ENCODE data around the gene TTC23L. TPM values are rescaled to one million over a fixed set of nuclear protein-coding genes. Genes with fewer than 3 reads are reported as not detected.

The TTC23L gene, protein sequence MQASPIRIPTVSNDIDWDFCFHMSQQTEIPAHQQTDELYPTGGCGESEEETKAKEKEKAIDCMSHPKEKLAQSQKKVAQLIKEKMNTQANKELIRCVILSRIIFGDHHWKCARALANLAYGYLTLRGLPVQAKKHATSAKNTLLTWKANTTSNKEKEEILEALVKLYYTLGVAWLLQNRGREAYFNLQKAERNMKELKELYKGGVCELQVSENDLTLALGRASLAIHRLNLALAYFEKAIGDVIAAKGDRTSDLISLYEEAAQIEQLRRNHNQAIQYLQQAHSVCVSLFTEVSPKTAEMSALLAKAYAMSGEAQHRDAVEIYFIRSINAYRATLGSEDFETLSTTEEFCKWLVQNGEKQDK
- total RNA-seq (1 to 10 TPM in 3 of 7 donors, under 1 TPM in 4; 0.15 to 3.3 (median 0.92) TPM), polyA plus RNA-seq (under 1 TPM; 0.31 to 0.37 TPM)
- long read RNA-seq, donor 1, partial matches to known transcripts, result 1 of 2 reads
- long read RNA-seq, donor 1, other reads (novel, unspliced or antisense), result 1 of 2 reads
- long read RNA-seq, donor 2, partial matches to known transcripts, result 69 of 69 reads
- long read RNA-seq, donor 2, other reads (novel, unspliced or antisense), result 0 of 69 reads
- long read RNA-seq, donor 3, result 0 reads

DNA sequence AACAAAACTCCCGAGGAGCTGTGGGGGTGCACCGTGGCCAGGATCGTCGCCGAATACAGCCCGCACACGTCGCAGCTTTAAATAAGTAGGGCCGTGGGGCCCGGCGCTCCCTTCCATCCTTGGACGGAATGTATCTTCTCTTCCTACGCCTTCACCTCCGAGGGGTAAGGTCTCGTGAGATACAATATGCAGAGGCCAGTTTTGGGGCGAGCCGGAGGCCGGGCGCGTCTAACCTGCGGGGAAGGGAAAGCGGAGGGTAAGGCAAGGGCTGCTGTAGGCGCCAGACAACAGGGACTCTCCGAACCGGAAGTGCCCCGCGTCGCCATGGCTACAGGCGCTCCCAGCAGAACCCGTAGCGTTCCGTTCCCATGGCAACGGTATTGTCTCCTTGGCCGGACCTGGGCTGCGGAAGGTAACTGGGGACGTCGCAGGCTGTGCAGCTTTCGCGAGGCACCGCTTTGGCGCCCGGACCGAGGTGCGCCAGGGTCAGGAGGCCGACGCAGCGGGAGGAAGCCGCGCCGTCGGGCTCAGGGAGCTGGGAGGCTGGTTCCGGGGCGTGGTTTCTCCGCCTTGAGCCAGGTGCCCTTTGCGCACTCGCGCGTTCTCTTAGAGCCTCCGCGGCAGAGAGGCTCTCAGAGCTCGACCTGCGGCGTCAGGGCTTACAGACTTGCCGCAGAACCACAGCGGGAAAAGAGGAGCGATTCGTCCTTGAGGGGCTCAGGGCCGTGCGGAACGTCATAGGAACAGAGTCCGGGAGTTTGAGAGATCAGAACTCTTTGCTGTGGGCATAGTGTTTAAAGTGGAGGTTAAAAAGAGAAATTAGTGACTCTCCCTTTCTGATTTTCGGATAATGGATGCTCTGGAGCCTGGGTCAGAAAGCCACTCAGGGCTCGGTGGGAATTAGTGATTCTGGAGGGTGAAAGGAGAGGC lies at the start of gene TTC23L:
Gene TTC23L (plus strand): TSS at position 380 of the 930 bp plus-strand sequence. CDS start 1,508 bp downstream, outside the sequence.
- peaks cover 3% of the 10 kb centered on the region for H3K4me1 ChIP-seq (ENCODE audit: insufficient read depth)
- no peaks in the 10 kb centered on the region for H3K36me3 ChIP-seq
- TF ChIP-seq EP300 (IDR thresholded peaks at IDR 0.05) (no peak), POLR2A (IDR thresholded peaks at IDR 0.05) (peak; percentile 26)
- peak; percentile 88 to 92 (median 91) for DNase-seq
- H3K27me3 ChIP-seq, result no peaks in the 10 kb centered on the region
- WGBS, 3 donors, result 1 to 2% (median 1%) methylated on average over 70 to 73 of the region's 73 CpGs
- H3K27ac ChIP-seq, result no peak within 1 kb of the TSS
- peak within 1 kb of the TSS; percentile 75 for H3K4me3 ChIP-seq
- intact Hi-C loops (cut with DNase I), result loop anchor here in 2 of 4 donors (10.0 kb wide), 1 partner anchor 184 kb away; the partner anchor contains the start of gene RAI14 (in 2 of the 2)
- no peaks in the 10 kb centered on the region for H3K9me3 ChIP-seq

DNA sequence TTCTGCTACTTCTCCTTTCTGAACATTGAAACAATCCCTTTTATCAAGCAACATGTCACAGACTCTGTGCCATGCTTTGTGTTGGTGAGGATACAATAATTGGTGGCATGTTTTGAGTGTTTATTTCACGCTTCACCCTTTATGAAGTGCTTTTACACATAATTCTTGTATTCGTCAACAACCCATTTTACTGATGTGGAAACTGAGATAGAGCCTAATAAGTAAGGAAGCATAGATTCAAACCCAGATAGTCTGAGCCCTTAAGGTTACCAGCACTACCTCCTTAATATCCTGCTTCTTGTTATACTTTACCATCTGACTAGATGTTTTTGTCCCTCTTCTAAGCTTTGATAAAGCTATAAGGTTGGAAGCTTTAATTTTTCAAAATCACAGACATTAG lies 49.3 kb upstream of the TTC23L start:
- no peaks in the 10 kb centered on the region for H3K27me3 ChIP-seq
- 94 to 97% (median 97%) methylated on average over 2 of the region's 2 CpGs for WGBS, 3 donors
- intact Hi-C loops (cut with DNase I), result loop anchor here in 1 of 4 donors (5.0 kb wide), 1 partner anchor 373 kb away; no protein-coding TSS in a partner anchor

DNA sequence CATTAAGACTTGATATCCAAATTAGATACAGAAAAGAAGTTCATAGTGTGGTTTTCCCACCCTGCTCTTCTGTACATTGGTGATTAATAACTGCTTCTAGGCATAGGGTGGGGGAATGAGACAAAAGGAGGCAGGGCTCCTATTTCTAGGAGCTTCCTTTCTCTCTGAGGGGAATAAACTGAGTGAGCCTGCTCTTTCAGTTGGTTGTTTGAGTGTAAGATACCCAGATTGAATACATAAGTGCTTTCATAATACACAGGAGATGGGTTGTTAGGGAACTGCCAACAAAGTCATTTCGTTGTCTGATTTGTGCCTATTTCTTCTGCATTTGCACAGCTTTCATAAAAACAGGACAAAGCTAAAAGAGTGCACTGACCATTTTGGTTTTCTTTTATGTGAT lies 48.9 kb upstream of the TTC23L start:
- Histone ChIP-seq H3K4me3 (no peak overlapping the region), H3K9me3 (no peaks in the 10 kb centered on the region), H3K27ac (no peak overlapping the region), H3K4me1 (ENCODE audit: insufficient read depth) (peaks cover 3% of the 10 kb centered on the region), H3K36me3 (no peaks in the 10 kb centered on the region), H3K27me3 (no peaks in the 10 kb centered on the region)
- DNase-seq, result no peak
- 53 to 66% (median 59%) methylated on average over 1 of the region's 1 CpG for WGBS, 3 donors
- intact Hi-C loops (cut with DNase I), result no loop called here
- TF ChIP-seq POLR2A (IDR thresholded peaks at IDR 0.05), result no peak
- TF ChIP-seq, protein P1, sequence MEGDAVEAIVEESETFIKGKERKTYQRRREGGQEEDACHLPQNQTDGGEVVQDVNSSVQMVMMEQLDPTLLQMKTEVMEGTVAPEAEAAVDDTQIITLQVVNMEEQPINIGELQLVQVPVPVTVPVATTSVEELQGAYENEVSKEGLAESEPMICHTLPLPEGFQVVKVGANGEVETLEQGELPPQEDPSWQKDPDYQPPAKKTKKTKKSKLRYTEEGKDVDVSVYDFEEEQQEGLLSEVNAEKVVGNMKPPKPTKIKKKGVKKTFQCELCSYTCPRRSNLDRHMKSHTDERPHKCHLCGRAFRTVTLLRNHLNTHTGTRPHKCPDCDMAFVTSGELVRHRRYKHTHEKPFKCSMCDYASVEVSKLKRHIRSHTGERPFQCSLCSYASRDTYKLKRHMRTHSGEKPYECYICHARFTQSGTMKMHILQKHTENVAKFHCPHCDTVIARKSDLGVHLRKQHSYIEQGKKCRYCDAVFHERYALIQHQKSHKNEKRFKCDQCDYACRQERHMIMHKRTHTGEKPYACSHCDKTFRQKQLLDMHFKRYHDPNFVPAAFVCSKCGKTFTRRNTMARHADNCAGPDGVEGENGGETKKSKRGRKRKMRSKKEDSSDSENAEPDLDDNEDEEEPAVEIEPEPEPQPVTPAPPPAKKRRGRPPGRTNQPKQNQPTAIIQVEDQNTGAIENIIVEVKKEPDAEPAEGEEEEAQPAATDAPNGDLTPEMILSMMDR (IDR thresholded peaks at IDR 0.05), result no peak
- no peak for TF ChIP-seq EP300 (IDR thresholded peaks at IDR 0.05)

More for the DNA sequence above, 49.3 kb upstream of the TTC23L start:
- no peaks in the 10 kb centered on the region for H3K36me3 ChIP-seq
- H3K9me3 ChIP-seq, result no peaks in the 10 kb centered on the region
- H3K4me1 ChIP-seq (ENCODE audit: insufficient read depth), result peaks cover 3% of the 10 kb centered on the region
- no peak for TF ChIP-seq POLR2A (IDR thresholded peaks at IDR 0.05)
- TF ChIP-seq, protein P1 (IDR thresholded peaks at IDR 0.05), result no peak
- TF ChIP-seq EP300 (IDR thresholded peaks at IDR 0.05), result no peak
- H3K4me3 ChIP-seq, result no peak overlapping the region
- no peak overlapping the region for H3K27ac ChIP-seq
- no peak for DNase-seq

DNA sequence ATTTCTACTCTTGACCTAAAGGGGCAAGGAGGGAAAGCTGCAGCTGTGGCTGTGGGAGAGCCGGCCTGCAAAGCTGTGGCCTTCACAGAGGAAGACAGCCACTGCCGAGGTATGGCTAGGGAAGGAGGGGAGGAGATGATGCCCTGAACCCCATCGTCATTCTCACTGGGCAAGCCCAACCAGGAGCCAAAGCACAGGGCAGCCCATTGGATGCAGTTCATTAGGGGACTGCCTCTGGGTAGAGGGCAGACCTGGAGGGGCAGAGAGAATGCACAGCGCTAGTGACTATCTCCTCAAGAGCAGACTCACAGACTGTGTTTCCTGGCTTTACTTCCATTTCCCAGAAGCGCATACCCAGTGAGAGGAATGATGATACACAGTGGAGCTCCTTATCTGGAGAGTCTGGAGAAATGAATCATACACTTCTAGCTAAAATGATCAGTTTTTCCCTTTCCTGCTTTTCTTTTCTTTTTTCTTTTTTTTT lies 47.2 kb upstream of the TTC23L start:
- no peak for TF ChIP-seq POLR2A (IDR thresholded peaks at IDR 0.05)
- no peak for TF ChIP-seq EP300 (IDR thresholded peaks at IDR 0.05)
- TF ChIP-seq, protein P1 (IDR thresholded peaks at IDR 0.05), result no peak
- Histone ChIP-seq H3K4me3 (no peak overlapping the region), H3K27ac (no peak overlapping the region), H3K4me1 (ENCODE audit: insufficient read depth) (peaks cover 3% of the 10 kb centered on the region), H3K36me3 (no peaks in the 10 kb centered on the region), H3K27me3 (no peaks in the 10 kb centered on the region), H3K9me3 (no peaks in the 10 kb centered on the region)
- peak in 1 of 5 donors; percentile 13 for DNase-seq
- intact Hi-C loops (cut with DNase I), result no loop called here
- WGBS, 3 donors, result 21 to 37% (median 24%) methylated on average over 5 of the region's 5 CpGs
